Mucosa of descending colon (tissue), 3 donors: ENCODE data around the gene CHN1. TPM values are rescaled to one million over a fixed set of nuclear protein-coding genes. Genes with fewer than 3 reads are reported as not detected.

Experiments used
- ATAC-seq: fragments of 200-7000 bp; cut with Tn5 transposase; one replicate; pipeline ENCODE4 v1.9.1; 2020; ENCODE audit warnings: mild to moderate bottlenecking, moderate library complexity
- DNase-seq, 3 donors: peaks; one replicate each; pipeline ENCODE4 v3.0.0-alpha.2; 2020
- H3K36me3 ChIP-seq: fragments of 200-600 bp; one replicate; pipeline ENCODE4 v1.8.0; 2021; ENCODE audit warnings: low read depth, mild to moderate bottlenecking
- H3K4me1 ChIP-seq: fragments of 200-600 bp; one replicate; pipeline ENCODE4 v1.8.0; 2021; ENCODE audit warnings: low read depth, mild to moderate bottlenecking
- H3K4me3 ChIP-seq: fragments of 200-600 bp; one replicate; pipeline ENCODE4 v1.8.0; 2021; ENCODE audit warnings: mild to moderate bottlenecking
- H3K9me3 ChIP-seq: fragments of 200-600 bp; one replicate; pipeline ENCODE4 v1.8.0; 2021; ENCODE audit warnings: mild to moderate bottlenecking
- CTCF ChIP-seq: fragments of 200-600 bp; IDR thresholded peaks from one replicate; pipeline ENCODE4 v1.8.0; 2022; ENCODE audit warnings: antibody characterized with exemption, mild to moderate bottlenecking
- intact Hi-C, 2 donors: fragments of 100-400 bp; cut with DNase I in 1 of 2; cut with micrococcal nuclease in 1 of 2; formaldehyde crosslinking; loops; one replicate each; pipeline versions ENCODE4 v1.11.0 to v1.11.1; 2022; cut with DNase I, micrococcal nuclease
- total RNA-seq, 3 donors: library from RNA; stranded (reverse); fragmentation: NEBNext Ultra II Directional in 2 of 3; extraction: Animal tissue kit (Norgen Biotek cat#: 25700) in 2 of 3; gene quantifications; one replicate each; pipeline versions ENCODE4 v1.2.1 to v1.2.4, GENCODE V29; 2021 to 2023
- donor health status: DM: no; HTN: no; CAD: no; lungs with moderate emphysema.
- donor health status: DM: no; HTN: no; CAD: no.
- donor health status: DM: no; HTN: yes; CAD: no.

CHN1 gene
- total RNA-seq, 3 donors from 2014 or later, result 2.1 to 15.2 (median 3.9) TPM

- intact Hi-C loops, result no loop called here
- Histone ChIP-seq H3K4me1 (no peaks in the 10 kb centered on the region), H3K4me3 (no peak overlapping the region), H3K9me3 (no peaks in the 10 kb centered on the region), H3K36me3 (no peaks in the 10 kb centered on the region)
- no peak for ATAC-seq
- DNase-seq, result no peak
- TF ChIP-seq CTCF, result no peak
These were observed 207.4 kb downstream of the CHN1 start for GRCh38 chr2:174797781-174798276.

GRCh38 chr2:174796319-174796771 lies 208.8 kb downstream of the CHN1 start:
- Histone ChIP-seq H3K9me3 (no peaks in the 10 kb centered on the region), H3K4me3 (no peak overlapping the region), H3K4me1 (no peaks in the 10 kb centered on the region), H3K36me3 (no peaks in the 10 kb centered on the region)
- TF ChIP-seq CTCF, result no peak
- intact Hi-C loops, result no loop called here
- DNase-seq (no peak), ATAC-seq (no peak)

- TF ChIP-seq CTCF, result no peak
- Histone ChIP-seq H3K4me3 (no peak overlapping the region), H3K36me3 (no peaks in the 10 kb centered on the region), H3K4me1 (no peaks in the 10 kb centered on the region), H3K9me3 (no peaks in the 10 kb centered on the region)
- ATAC-seq (no peak), DNase-seq (no peak)
- intact Hi-C loops, result no loop called here
These were observed 210.3 kb downstream of the CHN1 start for GRCh38 chr2:174794851-174795374.

GRCh38 chr2:174792309-174793025 lies 212.7 kb downstream of the CHN1 start:
- Histone ChIP-seq H3K4me1 (no peaks in the 10 kb centered on the region), H3K9me3 (no peaks in the 10 kb centered on the region), H3K36me3 (no peaks in the 10 kb centered on the region), H3K4me3 (no peak overlapping the region)
- ATAC-seq (no peak), DNase-seq (no peak)
- TF ChIP-seq CTCF, result no peak
- intact Hi-C loops, result no loop called here

- no peak for DNase-seq
- no peak for TF ChIP-seq CTCF
- Histone ChIP-seq H3K9me3 (no peaks in the 10 kb centered on the region), H3K4me3 (no peak overlapping the region), H3K36me3 (no peaks in the 10 kb centered on the region), H3K4me1 (no peaks in the 10 kb centered on the region)
- intact Hi-C loops, result no loop called here
- ATAC-seq, result no peak
These were observed 213.4 kb downstream of the CHN1 start for GRCh38 chr2:174791746-174792280.
